Inflammatory macrophage treated with lipopolysaccharide for 1 hour (primary cell): ENCODE data around the gene FHIP1B.

ENCODE experiments used
- DNase-seq, 2 donors: peaks; one replicate each; pipeline ENCODE4 v3.0.0-alpha.2; 2020 to 2022

FHIP1B gene

GRCh38 chr11:6199174-6199810 lies 35.1 kb downstream of the FHIP1B start, which contains the start of gene OR52W1:
Gene OR52W1, plus strand, starts transcription at chr11:6199224. Its CDS starts 0 bp downstream, at chr11:6199224.
- no peak for DNase-seq

GRCh38 chr11:6197466-6198200 lies 36.8 kb downstream of the FHIP1B start:
- DNase-seq = no peak

DNA sequence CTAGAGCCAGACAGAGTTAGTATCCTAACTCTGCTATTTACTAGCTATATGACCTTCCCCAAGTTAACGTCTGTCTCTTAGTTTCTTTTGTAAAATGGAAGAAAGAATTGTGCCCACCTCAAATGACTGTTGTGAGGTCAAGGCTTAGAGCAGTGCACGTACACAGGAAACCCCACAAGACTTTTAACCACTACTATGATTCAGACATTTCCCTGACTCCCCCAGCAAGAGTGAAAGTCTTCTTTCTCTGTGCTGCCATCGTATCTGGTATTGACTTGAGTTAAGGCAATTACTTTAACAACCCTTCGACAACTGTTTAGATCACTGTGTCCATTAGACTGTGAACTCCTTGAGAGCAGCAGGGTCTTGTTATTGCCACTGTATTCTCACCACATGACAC lies 38.0 kb downstream of the FHIP1B start:
- DNase-seq = peak in 1 of 2 donors; percentile 9

- DNase-seq = peak; percentile 60 to 66
Observed at GRCh38 chr11:6194065-6194581, 40.3 kb downstream of the FHIP1B start.

GRCh38 chr11:6191742-6192141 lies 42.7 kb downstream of the FHIP1B start:
- DNase-seq = peak; percentile 75 to 78

DNA sequence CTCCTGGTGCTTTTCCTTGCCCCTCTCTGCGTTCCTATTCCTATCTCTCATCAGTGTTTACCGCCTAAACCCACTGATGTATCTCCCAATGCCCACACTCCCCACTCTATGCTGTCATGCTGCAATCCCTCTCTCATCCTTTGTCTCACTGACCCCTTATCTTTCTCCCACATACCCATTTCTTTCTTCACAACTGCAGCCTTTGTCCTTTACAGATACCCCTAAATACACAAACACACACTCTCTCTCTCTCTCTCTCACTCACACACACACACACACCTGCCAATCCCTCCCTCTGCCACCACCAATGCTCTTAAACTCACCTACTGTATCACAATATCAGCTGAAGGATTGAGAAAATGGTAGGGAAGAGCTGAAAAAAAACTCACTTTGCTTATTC lies 59.0 kb downstream of the FHIP1B start:
- no peak for DNase-seq

DNA sequence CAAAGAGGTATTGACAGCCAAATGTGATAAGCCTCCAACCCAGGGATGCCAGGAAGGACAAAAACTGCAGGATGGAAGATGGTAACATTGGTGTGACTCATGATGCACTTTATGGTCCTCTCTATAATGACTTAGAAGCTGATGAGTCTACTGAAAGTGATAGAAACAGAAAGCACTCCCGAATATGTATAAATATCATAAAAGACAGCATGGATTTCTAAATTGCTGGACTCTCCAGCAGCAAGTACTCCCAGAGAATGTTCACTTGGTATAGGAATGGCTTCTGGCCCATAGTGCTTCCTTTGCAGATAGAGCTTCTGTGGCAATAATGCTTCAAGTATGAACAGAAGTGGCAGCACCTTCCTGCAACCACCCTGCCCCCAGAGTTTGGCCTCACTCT lies 64.2 kb downstream of the FHIP1B start, which contains the start of gene OR52B2:
Gene OR52B2 (minus strand): TSS at position 101 of the 400 bp plus-strand sequence. CDS start 0 bp downstream, at position 101.
- DNase-seq = no peak
